SK-MEL-5 (cell line): ENCODE measurements around the gene ADAT3. TPM values are rescaled to one million over a fixed set of nuclear protein-coding genes. Genes with fewer than 3 reads are reported as not detected.

Experiments
- DNase-seq: peaks from one replicate; pipeline ENCODE4 v3.0.0-alpha.2; 2016; ENCODE audit warnings: low read depth, low spot score
- in situ Hi-C: cut with HindIII; loops from 2 replicates; pipeline ENCODE4 v1.10.0; 2016; ENCODE audit warnings: low sequenced_read_pairs, high pct_unique_total_duplicates, low pct_unique_long_range_greater_than_20kb
- total RNA-seq: library from RNA; depleted of rRNA; stranded (reverse); fragments of >200 nt; shearing (Covaris generic); gene quantifications from 2 replicates; pipeline ENCODE4 v1.2.3, GENCODE V29; 2014; rRNA removed

ADAT3 gene
- total RNA-seq, 1 experiment from 2014 or later, result 2.6 TPM

DNA sequence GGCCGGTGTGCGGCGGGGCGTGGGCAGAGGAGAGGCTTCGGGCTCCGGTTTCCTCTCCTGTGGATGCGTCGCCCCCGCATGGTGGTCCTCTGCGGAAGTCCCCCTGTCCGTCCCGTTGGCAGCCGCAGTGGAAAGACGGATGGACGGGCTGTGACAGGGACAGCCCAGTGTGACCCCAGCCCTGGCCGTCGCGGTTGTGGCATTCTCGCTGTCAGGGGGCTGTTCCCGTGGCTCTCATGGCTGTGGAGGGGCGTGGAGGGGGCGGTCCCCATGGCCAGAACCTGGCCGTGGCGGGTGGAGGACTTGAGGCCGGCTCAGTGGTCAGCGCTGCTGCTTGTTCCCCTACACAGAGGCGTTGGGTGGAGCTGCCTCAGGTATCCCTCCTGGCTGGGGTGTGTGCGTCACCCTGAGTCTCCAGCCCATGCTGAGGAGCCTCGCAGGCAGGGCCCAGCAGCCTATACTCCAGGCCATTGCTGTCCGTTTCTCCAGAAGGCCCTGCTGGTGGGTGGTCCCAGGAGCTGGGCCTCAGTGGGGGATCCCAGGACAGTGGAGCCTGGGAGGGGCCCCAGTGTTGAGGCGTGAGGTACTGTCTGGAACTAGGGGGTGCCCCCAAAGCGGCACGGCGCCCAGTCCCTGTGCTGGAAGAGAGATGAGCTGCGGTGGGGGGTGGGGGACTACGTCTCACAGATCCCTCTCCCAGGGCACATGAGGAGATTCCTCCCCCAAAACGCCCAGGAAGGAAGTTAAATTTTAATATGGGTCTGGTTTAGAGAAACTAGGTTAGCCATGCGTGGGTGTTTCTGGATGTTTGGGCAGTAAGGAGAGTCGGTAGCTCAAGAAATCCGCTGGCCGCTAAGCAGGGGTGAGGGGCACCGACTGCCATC is 56.0 kb downstream of the ADAT3 start:
- no peak for DNase-seq
- in situ Hi-C loops, result no loop called here

DNA sequence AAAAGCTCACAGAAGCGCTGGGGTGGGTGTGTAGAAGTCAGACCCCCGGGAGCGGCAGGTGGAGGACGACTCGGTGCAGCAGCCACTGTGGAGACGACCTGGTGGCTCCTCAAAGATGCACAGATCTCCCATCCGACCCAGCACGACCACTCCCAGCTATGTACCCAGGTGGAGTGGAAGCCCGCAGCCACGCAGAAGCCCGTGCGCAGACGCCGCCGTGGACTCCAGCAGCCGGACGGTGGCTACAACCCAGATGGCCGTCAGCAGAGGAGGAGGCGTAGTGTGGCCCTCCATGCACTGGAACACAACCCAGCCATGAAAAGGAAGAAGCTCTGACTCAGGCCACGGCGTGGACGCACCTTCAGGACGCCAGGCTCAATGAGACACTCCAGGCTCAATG is 57.5 kb downstream of the ADAT3 start:
- in situ Hi-C loops, result no loop called here
- DNase-seq, result no peak

Other genes starting within 250 kb of the ADAT3 start
- gene ONECUT3, start 151.9 kb upstream of the ADAT3 start, total RNA-seq, result not detected in 2 replicates
- gene ATP8B3, start 93.1 kb upstream of the ADAT3 start, total RNA-seq, result 1.4 and 2.0 TPM in 2 replicates
- 4.2 and 4.3 TPM in 2 replicates for gene REXO1, start 56.9 kb upstream of the ADAT3 start, total RNA-seq
- gene KLF16, start 41.8 kb upstream of the ADAT3 start, total RNA-seq, result 7.1 and 10.0 TPM in 2 replicates
- gene ABHD17A, start 19.9 kb upstream of the ADAT3 start, total RNA-seq, result 48.0 and 49.7 TPM in 2 replicates
- gene SCAMP4, start within 50 bp of the ADAT3 start, total RNA-seq, result 38.5 and 41.7 TPM in 2 replicates
- gene CSNK1G2, start 35.8 kb downstream of the ADAT3 start, total RNA-seq, result 45.1 and 49.3 TPM in 2 replicates
- gene BTBD2, start 110.3 kb downstream of the ADAT3 start, total RNA-seq, result 30.2 and 34.5 TPM in 2 replicates
- 19.1 and 22.2 TPM in 2 replicates for gene MKNK2, start 145.8 kb downstream of the ADAT3 start, total RNA-seq
- 5.0 and 5.1 TPM in 2 replicates for gene MOB3A, start 190.9 kb downstream of the ADAT3 start, total RNA-seq
- gene IZUMO4, start 191.5 kb downstream of the ADAT3 start, total RNA-seq, result 0.40 TPM in 1 of 2 replicates, not detected in the other
- gene AP3D1, start 246.2 kb downstream of the ADAT3 start, total RNA-seq, result 114 and 131 TPM in 2 replicates